HG02763 (cell line): ENCODE results near the gene REEP3.
"Not testable (repeated sequence)": the region's sequence is repeated elsewhere in the genome, so short reads cannot be mapped to it uniquely, and the experiment has no call there.

Source experiments
- ATAC-seq: cut with Tn5 transposase; IDR thresholded peaks from one replicate; pipeline ENCODE4 v1.9.1; 2021; ENCODE audit warnings: mild to moderate bottlenecking, moderate library complexity; ENCODE audit not compliant: unreplicated experiment

REEP3 gene

GRCh38 chr10:63661347-63661746, 140.1 kb downstream of the REEP3 start:
- ATAC-seq: no peak

- no peak for ATAC-seq
Observed at GRCh38 chr10:63664341-63664885, 143.2 kb downstream of the REEP3 start.

DNA sequence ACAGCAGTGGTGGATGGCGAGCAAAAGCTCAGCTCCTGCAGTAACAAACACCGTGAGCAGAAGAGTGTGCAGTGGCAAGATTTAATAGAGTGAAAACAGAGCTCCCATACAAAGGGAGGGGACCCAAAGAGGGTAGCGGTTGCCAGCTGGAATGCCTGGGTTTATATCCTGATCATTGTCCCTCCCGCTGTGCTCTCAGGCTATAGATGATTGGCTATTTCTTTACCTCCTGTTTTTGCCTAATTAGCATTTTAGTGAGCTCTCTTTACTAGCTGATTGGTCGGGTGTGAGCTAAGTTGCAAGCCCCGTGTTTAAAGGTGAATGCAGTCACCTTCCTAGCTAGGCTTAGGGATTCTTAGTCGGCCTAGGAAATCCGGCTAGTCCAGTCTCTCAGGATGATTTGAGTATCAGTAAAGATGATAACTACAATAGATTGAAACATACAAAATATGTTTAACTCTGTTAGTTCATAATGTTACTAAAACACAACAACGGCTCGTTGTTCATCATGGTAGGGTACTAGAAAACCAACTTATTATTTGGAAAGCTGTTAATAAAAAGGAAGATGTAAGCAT, 143.9 kb downstream of the REEP3 start:
- ATAC-seq: not testable (repeated sequence)

DNA sequence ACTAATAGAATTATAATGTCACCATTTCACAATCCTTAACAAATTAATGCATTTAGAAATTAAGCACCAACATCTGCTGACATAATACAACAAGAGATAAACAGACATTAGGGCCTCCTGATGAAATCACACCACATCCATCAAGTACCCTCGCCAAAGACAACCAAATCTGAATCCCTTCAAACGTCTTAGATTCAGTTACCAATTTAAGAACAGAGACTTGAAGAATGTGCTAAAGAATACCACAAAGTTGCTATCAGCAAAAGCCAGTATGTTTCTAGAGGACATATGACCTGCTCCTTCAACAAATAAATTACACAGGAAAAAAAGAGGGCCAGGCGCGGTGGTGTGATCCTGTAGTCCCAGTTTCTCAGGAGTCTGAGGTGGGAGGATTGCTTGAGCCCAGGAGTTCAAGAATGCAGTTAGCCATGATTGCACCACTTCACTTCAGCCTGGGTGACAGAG, 144.5 kb downstream of the REEP3 start:
- ATAC-seq: no peak

DNA sequence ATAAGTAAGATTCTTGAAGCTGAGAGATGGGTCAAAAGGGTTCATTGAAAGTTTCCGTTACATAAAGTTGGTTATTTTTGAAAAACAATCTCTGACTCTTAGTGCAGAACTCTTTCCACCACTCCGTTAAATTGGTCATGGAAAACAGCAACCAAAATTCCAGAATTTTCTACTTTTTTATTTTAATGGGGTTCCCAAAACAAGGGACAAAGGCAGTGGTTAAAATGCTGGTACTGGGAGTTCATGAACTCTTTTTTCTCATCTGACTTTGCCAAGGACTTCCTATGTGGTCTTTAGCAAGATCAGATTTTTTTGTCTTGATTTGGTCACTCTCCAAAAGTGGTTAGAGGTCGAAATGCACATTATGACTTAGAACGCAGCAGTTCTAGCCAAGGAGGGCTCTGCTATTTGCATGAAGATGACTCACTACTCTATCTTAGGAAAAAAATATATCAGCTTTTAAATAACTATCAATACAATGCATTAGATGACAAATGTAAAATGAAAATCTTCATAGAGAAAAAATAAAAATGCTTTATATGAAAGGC, 145.7 kb downstream of the REEP3 start:
- no peak for ATAC-seq

DNA sequence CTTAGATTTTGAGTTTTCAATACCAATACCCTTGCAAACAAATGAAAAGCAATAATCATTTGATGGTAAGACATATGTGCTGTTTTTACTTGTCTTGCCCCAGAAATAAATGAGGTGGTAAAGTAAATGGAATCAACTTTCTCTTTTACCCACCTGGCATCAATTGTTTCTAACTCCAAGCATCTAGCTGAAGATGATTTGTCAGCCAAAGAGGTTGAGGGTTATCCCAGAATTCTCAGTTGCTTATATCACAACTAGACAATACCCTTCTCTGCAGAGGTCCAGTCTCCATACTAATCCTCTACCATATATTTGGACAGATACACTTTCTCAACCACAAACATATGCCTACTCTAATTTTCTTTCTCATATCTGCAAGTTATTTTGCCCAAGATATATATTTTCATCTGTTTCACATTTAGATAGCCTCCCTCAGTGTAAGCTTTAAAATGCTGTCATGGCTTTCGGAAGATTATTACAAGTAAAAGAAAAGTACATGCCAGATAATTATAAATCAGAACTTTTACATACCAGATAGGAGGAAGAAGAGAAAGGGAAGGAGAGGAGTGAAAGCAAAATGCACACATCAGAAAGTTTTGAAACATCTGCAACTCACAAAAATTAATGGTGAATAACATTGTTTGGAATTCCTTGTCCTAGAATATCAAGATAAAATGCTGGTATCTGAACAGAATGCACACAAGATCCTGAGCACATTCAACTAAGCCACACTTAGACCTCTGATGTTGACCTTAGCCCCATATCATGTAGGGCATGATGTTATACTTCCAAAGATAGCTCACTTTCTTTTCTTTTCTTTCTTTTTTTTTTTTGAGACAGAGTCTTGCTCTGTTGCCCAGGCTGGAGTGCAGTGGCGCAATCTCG, 146.6 kb downstream of the REEP3 start:
- ATAC-seq: no peak

- peak; percentile 57 for ATAC-seq
Observed at GRCh38 chr10:63670291-63670898, 149.2 kb downstream of the REEP3 start.

DNA sequence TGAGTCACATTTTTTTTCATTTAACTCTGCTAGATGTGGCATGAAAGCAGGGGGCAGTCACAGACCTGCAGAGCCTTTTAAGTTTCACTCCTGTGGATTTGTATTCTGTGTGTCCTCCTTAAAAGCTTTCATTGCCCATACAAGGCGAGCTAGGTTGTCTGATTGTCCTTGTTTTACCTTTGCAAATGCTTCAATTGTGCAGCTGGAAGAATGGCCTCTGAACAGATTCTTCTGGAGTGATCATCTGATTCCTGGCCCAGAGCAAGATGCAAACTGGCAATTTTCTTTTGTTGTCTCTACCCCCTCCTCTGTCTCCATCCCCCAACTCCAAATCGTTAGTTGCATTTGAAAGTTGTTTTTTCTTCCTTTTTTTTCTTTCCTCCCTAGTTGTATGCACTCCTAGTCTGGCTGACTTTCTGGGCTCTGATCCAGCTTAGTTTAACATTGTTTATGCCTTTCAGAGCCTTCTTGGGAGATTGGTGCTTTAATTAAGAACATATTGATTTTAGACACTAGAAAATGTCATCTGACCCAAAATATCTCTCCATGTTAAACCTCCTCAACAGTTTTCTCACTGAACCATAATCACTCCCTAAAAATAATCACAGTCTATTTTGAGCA, 150.2 kb downstream of the REEP3 start:
- no peak for ATAC-seq

DNA sequence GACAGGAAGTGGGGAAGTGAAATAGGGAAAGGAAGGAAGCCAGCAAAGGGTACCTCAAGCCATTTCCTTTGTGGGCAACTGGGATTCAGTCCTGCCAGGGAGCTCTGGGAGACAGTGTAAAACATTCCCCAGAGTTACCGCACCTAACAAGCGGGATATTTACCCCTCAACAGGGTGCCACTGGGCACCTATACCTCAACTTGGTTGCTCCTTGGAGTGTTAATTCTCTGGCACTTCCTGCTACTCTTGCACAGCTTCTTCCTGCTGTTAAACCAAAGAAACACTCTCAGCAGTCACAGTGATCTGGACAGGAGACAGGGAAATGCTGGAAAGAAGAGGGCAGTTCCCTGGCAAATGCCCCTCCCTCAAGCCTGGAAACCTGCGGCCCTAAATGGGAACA, 151.3 kb downstream of the REEP3 start:
- no peak for ATAC-seq

DNA sequence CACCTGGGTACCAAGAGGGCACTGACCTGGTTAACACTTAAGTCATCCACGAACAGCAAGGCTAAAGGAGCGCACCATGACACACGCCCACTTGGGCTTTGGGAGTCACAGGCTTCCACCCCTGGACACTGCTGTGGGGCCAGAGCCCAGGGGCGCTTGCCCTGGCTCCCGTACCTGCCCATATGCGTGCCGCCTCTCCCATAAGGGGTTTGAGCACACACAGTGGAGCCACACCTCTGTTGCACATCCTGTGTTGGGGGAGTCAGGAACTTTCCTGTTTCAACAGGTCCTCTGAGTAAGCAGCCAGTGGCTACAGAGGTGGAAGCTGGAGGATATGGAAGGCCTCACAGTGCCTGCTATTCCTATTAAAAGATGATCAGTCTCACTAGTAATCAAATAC, 152.0 kb downstream of the REEP3 start:
- ATAC-seq: no peak

- ATAC-seq: no peak
Observed at GRCh38 chr10:63673846-63674245, 152.6 kb downstream of the REEP3 start.
